GM18498 (cell line): ENCODE results near the gene PRR5.
"Not testable (repeated sequence)": the region's sequence is repeated elsewhere in the genome, so short reads cannot be mapped to it uniquely, and the experiment has no call there.

ENCODE experiments used
- ATAC-seq: cut with Tn5 transposase; IDR thresholded peaks from one replicate; pipeline ENCODE4 v1.9.1; 2021; ENCODE audit warnings: mild to moderate bottlenecking, moderate library complexity; ENCODE audit not compliant: unreplicated experiment

The PRR5 gene

GRCh38 chr22:44732661-44733060 lies 30.7 kb downstream of the PRR5 start:
- ATAC-seq = no peak

GRCh38 chr22:44733426-44734106 lies 31.6 kb downstream of the PRR5 start:
- no peak for ATAC-seq

- ATAC-seq = no peak
Measured at GRCh38 chr22:44734278-44734677, 32.3 kb downstream of the PRR5 start.

GRCh38 chr22:44734801-44735517 lies 33.0 kb downstream of the PRR5 start:
- ATAC-seq = no peak

GRCh38 chr22:44735518-44736428 lies 33.8 kb downstream of the PRR5 start:
- ATAC-seq = no peak

GRCh38 chr22:44736581-44737405 lies 34.8 kb downstream of the PRR5 start:
- no peak for ATAC-seq

GRCh38 chr22:44737406-44738346 lies 35.7 kb downstream of the PRR5 start:
- no peak for ATAC-seq

GRCh38 chr22:44738347-44738715 lies 36.3 kb downstream of the PRR5 start:
- ATAC-seq = no peak

GRCh38 chr22:44739024-44739423 lies 37.0 kb downstream of the PRR5 start:
- ATAC-seq = no peak

GRCh38 chr22:44739666-44740065 lies 37.7 kb downstream of the PRR5 start:
- ATAC-seq = not testable (repeated sequence)

- ATAC-seq = no peak
Measured at GRCh38 chr22:44740307-44740706, 38.3 kb downstream of the PRR5 start.

GRCh38 chr22:44741929-44742328 lies 39.9 kb downstream of the PRR5 start:
- ATAC-seq = no peak

- ATAC-seq = no peak
Measured at GRCh38 chr22:44743247-44743646, 41.2 kb downstream of the PRR5 start.

- no peak for ATAC-seq
Measured at GRCh38 chr22:44743804-44744211, 41.8 kb downstream of the PRR5 start.

- no peak for ATAC-seq
Measured at GRCh38 chr22:44745853-44746789, 44.1 kb downstream of the PRR5 start.

- ATAC-seq = not testable (repeated sequence)
Measured at GRCh38 chr22:44747784-44748127, 45.8 kb downstream of the PRR5 start.

- no peak for ATAC-seq
Measured at GRCh38 chr22:44748524-44748923, 46.5 kb downstream of the PRR5 start.

GRCh38 chr22:44750481-44750880 lies 48.5 kb downstream of the PRR5 start:
- ATAC-seq = no peak
